ENCODE results near the gene THAP6.

The THAP6 gene

GRCh38 chr4:75514131-75514948 lies at the start of gene THAP6, which contains the start of gene RCHY1:
TSS of gene THAP6 (plus strand) at chr4:75514473. CDS start at chr4:75515453, 980 bp downstream.
TSS of gene RCHY1 (minus strand) at chr4:75514403. CDS start at chr4:75514286, 117 bp downstream.
- TF ChIP-seq ZNF274 (IDR thresholded peaks at IDR 0.05; ENCODE audit: low read depth, low read length) = no peak
- TF ChIP-seq YY1 (IDR thresholded peaks at IDR 0.05; ENCODE audit: insufficient read depth, insufficient read length) = peak; percentile 84
- Histone ChIP-seq H3K36me3 (ENCODE audit: insufficient read depth, insufficient read length, low read length) (peaks cover 27% of the 10 kb centered on the region), H3K9ac (ENCODE audit: insufficient read length, low read depth) (peak within 1 kb of the TSS; percentile 88), H3K9me3 (ENCODE audit: insufficient read depth, low read length) (no peaks in the 10 kb centered on the region), H3K27me3 (ENCODE audit: insufficient read depth, insufficient read length) (no peaks in the 10 kb centered on the region), H3K4me1 (ENCODE audit: insufficient read depth, insufficient read length) (no peaks in the 10 kb centered on the region), H3K4me3 (ENCODE audit: insufficient read length, low read depth) (peak within 1 kb of the TSS; percentile 91)
- DNase-seq (ENCODE audit: low read depth, low spot score) = peak; percentile 86

GRCh38 chr4:75469896-75470295 lies 44.4 kb upstream of the THAP6 start:
- TF ChIP-seq SUZ12 (IDR thresholded peaks at IDR 0.05; ENCODE audit: extremely low read depth, insufficient read depth, insufficient read length) (no peak), YY1 (IDR thresholded peaks at IDR 0.05; ENCODE audit: insufficient read depth, insufficient read length) (no peak), ZNF274 (IDR thresholded peaks at IDR 0.05; ENCODE audit: low read depth, low read length) (no peak)
- H3K36me3 ChIP-seq (ENCODE audit: insufficient read depth, insufficient read length, low read length) = no peaks in the 10 kb centered on the region
- H3K4me1 ChIP-seq (ENCODE audit: insufficient read depth, insufficient read length) = no peaks in the 10 kb centered on the region
- H3K27me3 ChIP-seq (ENCODE audit: insufficient read depth, insufficient read length) = no peaks in the 10 kb centered on the region
- no peaks in the 10 kb centered on the region for H3K9me3 ChIP-seq (ENCODE audit: insufficient read depth, low read length)
- H3K4me3 ChIP-seq (ENCODE audit: insufficient read length, low read depth) = no peak overlapping the region
- no peak overlapping the region for H3K9ac ChIP-seq (ENCODE audit: insufficient read length, low read depth)
- DNase-seq (ENCODE audit: low read depth, low spot score) = no peak

DNA sequence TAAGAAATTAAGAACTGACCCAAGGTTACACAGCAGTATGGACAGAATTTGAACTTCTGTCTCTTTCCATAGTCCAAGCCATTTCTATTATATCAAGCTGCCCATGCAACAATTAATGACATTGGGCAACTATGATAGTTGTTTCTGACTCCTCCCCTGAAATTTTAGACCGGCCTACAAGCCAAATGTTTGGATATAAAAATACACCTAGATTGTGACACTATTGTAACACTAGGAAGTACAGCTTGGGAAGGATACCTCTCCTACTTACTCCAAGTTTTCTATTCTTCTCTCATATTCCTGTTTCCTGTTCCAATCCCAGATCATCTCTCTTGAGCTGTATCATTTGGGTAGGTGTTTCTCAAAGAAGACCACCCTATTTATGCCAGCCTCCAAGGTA lies 43.5 kb upstream of the THAP6 start:
- H3K9ac ChIP-seq (ENCODE audit: insufficient read length, low read depth) = no peak overlapping the region
- H3K27me3 ChIP-seq (ENCODE audit: insufficient read depth, insufficient read length) = no peaks in the 10 kb centered on the region
- H3K9me3 ChIP-seq (ENCODE audit: insufficient read depth, low read length) = no peaks in the 10 kb centered on the region
- no peaks in the 10 kb centered on the region for H3K4me1 ChIP-seq (ENCODE audit: insufficient read depth, insufficient read length)
- DNase-seq (ENCODE audit: low read depth, low spot score) = no peak
- TF ChIP-seq SUZ12 (IDR thresholded peaks at IDR 0.05; ENCODE audit: extremely low read depth, insufficient read depth, insufficient read length) (no peak), ZNF274 (IDR thresholded peaks at IDR 0.05; ENCODE audit: low read depth, low read length) (no peak), YY1 (IDR thresholded peaks at IDR 0.05; ENCODE audit: insufficient read depth, insufficient read length) (no peak)
- no peak overlapping the region for H3K4me3 ChIP-seq (ENCODE audit: insufficient read length, low read depth)
- no peaks in the 10 kb centered on the region for H3K36me3 ChIP-seq (ENCODE audit: insufficient read depth, insufficient read length, low read length)

DNA sequence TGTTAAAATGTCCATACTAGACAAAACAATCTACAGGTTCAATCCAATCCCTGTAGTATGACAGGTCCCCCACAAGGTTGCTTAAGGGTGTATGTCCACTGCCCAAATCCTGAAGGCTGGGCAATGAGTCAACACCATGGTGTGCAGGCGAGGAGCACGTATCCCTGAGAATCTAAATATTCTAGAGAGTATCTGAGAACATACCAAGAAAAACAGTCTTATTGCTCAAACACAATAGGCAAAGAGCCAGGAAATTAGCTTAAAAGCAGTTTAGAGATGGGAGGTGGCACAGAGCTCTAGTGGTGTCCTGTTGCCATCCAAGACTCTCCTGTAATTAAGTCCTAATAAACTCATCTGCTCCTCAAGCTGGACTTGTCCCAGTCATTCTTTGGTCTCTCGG lies 37.1 kb upstream of the THAP6 start:
- Histone ChIP-seq H3K9ac (ENCODE audit: insufficient read length, low read depth) (no peak overlapping the region), H3K4me3 (ENCODE audit: insufficient read length, low read depth) (no peak overlapping the region), H3K36me3 (ENCODE audit: insufficient read depth, insufficient read length, low read length) (peaks cover 28% of the 10 kb centered on the region), H3K4me1 (ENCODE audit: insufficient read depth, insufficient read length) (no peaks in the 10 kb centered on the region), H3K9me3 (ENCODE audit: insufficient read depth, low read length) (no peaks in the 10 kb centered on the region), H3K27me3 (ENCODE audit: insufficient read depth, insufficient read length) (no peaks in the 10 kb centered on the region)
- no peak for TF ChIP-seq SUZ12 (IDR thresholded peaks at IDR 0.05; ENCODE audit: extremely low read depth, insufficient read depth, insufficient read length)
- no peak for TF ChIP-seq ZNF274 (IDR thresholded peaks at IDR 0.05; ENCODE audit: low read depth, low read length)
- TF ChIP-seq YY1 (IDR thresholded peaks at IDR 0.05; ENCODE audit: insufficient read depth, insufficient read length) = no peak
- DNase-seq (ENCODE audit: low read depth, low spot score) = no peak

GRCh38 chr4:75484190-75484589 lies 30.1 kb upstream of the THAP6 start:
- peaks cover 48% of the 10 kb centered on the region for H3K36me3 ChIP-seq (ENCODE audit: insufficient read depth, insufficient read length, low read length)
- no peaks in the 10 kb centered on the region for H3K9me3 ChIP-seq (ENCODE audit: insufficient read depth, low read length)
- no peaks in the 10 kb centered on the region for H3K27me3 ChIP-seq (ENCODE audit: insufficient read depth, insufficient read length)
- H3K4me3 ChIP-seq (ENCODE audit: insufficient read length, low read depth) = no peak overlapping the region
- H3K4me1 ChIP-seq (ENCODE audit: insufficient read depth, insufficient read length) = no peaks in the 10 kb centered on the region
- TF ChIP-seq ZNF274 (IDR thresholded peaks at IDR 0.05; ENCODE audit: low read depth, low read length) = no peak
- TF ChIP-seq SUZ12 (IDR thresholded peaks at IDR 0.05; ENCODE audit: extremely low read depth, insufficient read depth, insufficient read length) = no peak
- TF ChIP-seq YY1 (IDR thresholded peaks at IDR 0.05; ENCODE audit: insufficient read depth, insufficient read length) = no peak
- DNase-seq (ENCODE audit: low read depth, low spot score) = no peak
- no peak overlapping the region for H3K9ac ChIP-seq (ENCODE audit: insufficient read length, low read depth)

DNA sequence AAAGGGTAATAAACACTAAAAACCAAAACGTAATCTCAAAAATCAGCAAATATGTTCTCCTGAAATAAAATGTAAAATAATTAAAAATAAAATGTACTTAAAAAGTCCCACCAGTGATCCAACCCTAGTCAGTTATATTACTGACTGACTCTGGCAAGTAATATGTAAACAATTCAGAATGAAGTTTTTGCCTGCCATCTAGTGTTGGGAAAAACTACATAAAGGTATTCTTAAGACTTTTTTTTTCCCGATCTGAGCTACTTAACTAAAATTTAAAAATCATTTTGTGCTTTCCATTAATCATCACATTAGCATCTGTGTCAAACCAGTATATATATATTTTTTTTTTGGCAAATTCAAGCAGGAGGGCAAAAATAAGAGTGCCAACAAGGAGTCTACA lies 24.1 kb upstream of the THAP6 start:
- DNase-seq (ENCODE audit: low read depth, low spot score) = no peak
- Histone ChIP-seq H3K36me3 (ENCODE audit: insufficient read depth, insufficient read length, low read length) (peaks cover 45% of the 10 kb centered on the region), H3K9me3 (ENCODE audit: insufficient read depth, low read length) (no peaks in the 10 kb centered on the region), H3K9ac (ENCODE audit: insufficient read length, low read depth) (no peak overlapping the region), H3K4me1 (ENCODE audit: insufficient read depth, insufficient read length) (no peaks in the 10 kb centered on the region), H3K4me3 (ENCODE audit: insufficient read length, low read depth) (no peak overlapping the region), H3K27me3 (ENCODE audit: insufficient read depth, insufficient read length) (no peaks in the 10 kb centered on the region)
- TF ChIP-seq YY1 (IDR thresholded peaks at IDR 0.05; ENCODE audit: insufficient read depth, insufficient read length) (no peak), SUZ12 (IDR thresholded peaks at IDR 0.05; ENCODE audit: extremely low read depth, insufficient read depth, insufficient read length) (no peak), ZNF274 (IDR thresholded peaks at IDR 0.05; ENCODE audit: low read depth, low read length) (no peak)

- no peak overlapping the region for H3K4me3 ChIP-seq (ENCODE audit: insufficient read length, low read depth)
- peaks cover 43% of the 10 kb centered on the region for H3K36me3 ChIP-seq (ENCODE audit: insufficient read depth, insufficient read length, low read length)
- DNase-seq (ENCODE audit: low read depth, low spot score) = no peak
- no peaks in the 10 kb centered on the region for H3K9me3 ChIP-seq (ENCODE audit: insufficient read depth, low read length)
- no peaks in the 10 kb centered on the region for H3K4me1 ChIP-seq (ENCODE audit: insufficient read depth, insufficient read length)
- H3K9ac ChIP-seq (ENCODE audit: insufficient read length, low read depth) = no peak overlapping the region
- no peak for TF ChIP-seq ZNF274 (IDR thresholded peaks at IDR 0.05; ENCODE audit: low read depth, low read length)
- no peak for TF ChIP-seq SUZ12 (IDR thresholded peaks at IDR 0.05; ENCODE audit: extremely low read depth, insufficient read depth, insufficient read length)
- no peak for TF ChIP-seq YY1 (IDR thresholded peaks at IDR 0.05; ENCODE audit: insufficient read depth, insufficient read length)
- H3K27me3 ChIP-seq (ENCODE audit: insufficient read depth, insufficient read length) = no peaks in the 10 kb centered on the region
Observed at GRCh38 chr4:75494563-75494962, 19.7 kb upstream of the THAP6 start.

Data from NT2/D1 (cell line).